ENCODE results near the gene PCSK2.

DNA sequence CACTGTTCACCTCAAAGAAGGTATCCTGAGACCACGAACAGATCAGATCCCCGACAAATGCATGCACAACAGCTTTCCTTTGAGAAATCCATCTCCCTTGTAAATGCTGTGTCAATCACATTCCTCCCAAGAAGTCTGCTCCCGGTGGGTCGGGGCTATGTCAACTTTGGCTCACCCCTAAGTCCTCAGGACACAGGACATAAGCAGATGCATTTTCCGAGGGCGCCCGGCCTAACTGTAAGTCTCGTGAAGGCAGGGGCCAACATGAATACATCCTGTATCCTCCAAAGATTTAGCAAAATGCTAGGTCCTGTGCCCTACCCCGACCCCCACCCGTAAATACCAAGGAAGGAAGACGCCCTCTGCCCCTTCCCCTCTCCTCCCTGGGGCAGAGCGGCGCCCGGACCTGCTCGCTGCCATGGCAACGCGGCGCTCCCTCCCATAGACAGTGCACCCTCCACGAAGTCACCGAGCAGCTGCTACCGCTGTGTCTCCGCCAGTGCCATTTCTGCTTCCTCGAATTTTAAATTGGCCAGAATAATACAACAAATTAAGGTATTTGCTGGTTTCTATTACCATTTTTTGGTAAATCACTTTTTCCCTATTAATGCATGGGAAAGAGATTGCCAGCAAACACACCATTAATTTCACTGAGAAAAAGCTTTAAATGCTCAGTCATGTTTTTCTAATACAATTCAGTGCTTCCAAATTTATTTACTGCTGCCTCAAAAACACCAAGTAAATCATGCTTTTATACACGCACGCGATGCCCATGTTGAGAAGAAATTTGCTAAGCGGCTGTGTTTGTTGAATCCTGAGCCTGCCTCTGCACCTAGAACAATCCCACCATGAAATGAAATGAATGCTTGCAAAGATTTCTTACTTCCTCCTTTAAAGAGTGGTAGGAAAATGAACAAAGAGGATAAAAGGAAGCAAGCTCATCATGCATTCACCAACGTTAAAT is 100.6 kb downstream of the PCSK2 start:
- no peak for TF ChIP-seq POLR2A (IDR thresholded peaks at IDR 0.05)
- TF ChIP-seq, protein P1, sequence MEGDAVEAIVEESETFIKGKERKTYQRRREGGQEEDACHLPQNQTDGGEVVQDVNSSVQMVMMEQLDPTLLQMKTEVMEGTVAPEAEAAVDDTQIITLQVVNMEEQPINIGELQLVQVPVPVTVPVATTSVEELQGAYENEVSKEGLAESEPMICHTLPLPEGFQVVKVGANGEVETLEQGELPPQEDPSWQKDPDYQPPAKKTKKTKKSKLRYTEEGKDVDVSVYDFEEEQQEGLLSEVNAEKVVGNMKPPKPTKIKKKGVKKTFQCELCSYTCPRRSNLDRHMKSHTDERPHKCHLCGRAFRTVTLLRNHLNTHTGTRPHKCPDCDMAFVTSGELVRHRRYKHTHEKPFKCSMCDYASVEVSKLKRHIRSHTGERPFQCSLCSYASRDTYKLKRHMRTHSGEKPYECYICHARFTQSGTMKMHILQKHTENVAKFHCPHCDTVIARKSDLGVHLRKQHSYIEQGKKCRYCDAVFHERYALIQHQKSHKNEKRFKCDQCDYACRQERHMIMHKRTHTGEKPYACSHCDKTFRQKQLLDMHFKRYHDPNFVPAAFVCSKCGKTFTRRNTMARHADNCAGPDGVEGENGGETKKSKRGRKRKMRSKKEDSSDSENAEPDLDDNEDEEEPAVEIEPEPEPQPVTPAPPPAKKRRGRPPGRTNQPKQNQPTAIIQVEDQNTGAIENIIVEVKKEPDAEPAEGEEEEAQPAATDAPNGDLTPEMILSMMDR (IDR thresholded peaks at IDR 0.05) = no peak

Measured in esophagus squamous epithelium (tissue), 4 donors.